Embryonic facial prominence (tissue), 1 donor: Measurements from ENCODE around the gene NOP14.
"Not testable (repeated sequence)": the region's sequence is repeated elsewhere in the genome, so short reads cannot be mapped to it uniquely, and the experiment has no call there.

Experiments used
- DNase-seq: peaks from one replicate; pipeline ENCODE4 v3.0.0-alpha.2; 2016; ENCODE audit errors: extremely low spot score

Gene NOP14

GRCh38 chr4:2963175-2963965 lies at the start of gene NOP14, which contains the start of gene GRK4:
NOP14 (minus strand) TSS chr4:2963406; CDS start chr4:2963319, 87 bp downstream.
GRK4 (plus strand) TSS chr4:2963571; CDS start chr4:2964071, 500 bp downstream.
- peak; percentile 93 for DNase-seq

GRCh38 chr4:3011456-3012220 lies 48.4 kb upstream of the NOP14 start:
- no peak for DNase-seq

GRCh38 chr4:3010998-3011397 lies 47.8 kb upstream of the NOP14 start:
- DNase-seq, result no peak

- DNase-seq, result no peak
Measured at GRCh38 chr4:3010577-3010976, 47.4 kb upstream of the NOP14 start.

GRCh38 chr4:3009422-3009821 lies 46.2 kb upstream of the NOP14 start:
- no peak for DNase-seq

- DNase-seq, result no peak
Measured at GRCh38 chr4:3007724-3008123, 44.5 kb upstream of the NOP14 start.

GRCh38 chr4:2996415-2996814 lies 33.2 kb upstream of the NOP14 start:
- no peak for DNase-seq

- no peak for DNase-seq
Measured at GRCh38 chr4:2995546-2996265, 32.5 kb upstream of the NOP14 start.

- no peak for DNase-seq
Measured at GRCh38 chr4:2994917-2995316, 31.7 kb upstream of the NOP14 start.

GRCh38 chr4:2991243-2991642 lies 28.0 kb upstream of the NOP14 start:
- DNase-seq, result no peak

- not testable (repeated sequence) for DNase-seq
Measured at GRCh38 chr4:2983715-2984114, 20.5 kb upstream of the NOP14 start.

- DNase-seq, result no peak
Measured at GRCh38 chr4:2982012-2982411, 18.8 kb upstream of the NOP14 start.

GRCh38 chr4:2981256-2981819 lies 18.1 kb upstream of the NOP14 start:
- no peak for DNase-seq

- DNase-seq, result no peak
Measured at GRCh38 chr4:2977211-2978088, 14.2 kb upstream of the NOP14 start.

GRCh38 chr4:2971275-2971674 lies 8.1 kb upstream of the NOP14 start:
- DNase-seq, result no peak

- DNase-seq, result no peak
Measured at GRCh38 chr4:2968381-2968780, 5.2 kb upstream of the NOP14 start.

GRCh38 chr4:2965262-2965661 lies 2.1 kb upstream of the NOP14 start:
- no peak for DNase-seq

GRCh38 chr4:2964706-2965258 lies 1.6 kb upstream of the NOP14 start:
- no peak for DNase-seq

GRCh38 chr4:2963966-2964471 lies 813 bp upstream of the NOP14 start:
- DNase-seq, result no peak

GRCh38 chr4:2962614-2963174 lies 512 bp downstream of the NOP14 start:
- DNase-seq, result no peak
